Left lung (tissue), 10 donors: ENCODE data around the gene FAM221B. TPM values are rescaled to one million over a fixed set of nuclear protein-coding genes. Genes with fewer than 3 reads are reported as not detected.

Source experiments
- ATAC-seq: fragments of 200-7000 bp; cut with Tn5 transposase; one replicate; pipeline ENCODE4 v1.9.1; 2020; ENCODE audit warnings: moderate library complexity
- DNase-seq, 4 donors: peaks; one replicate each; pipeline ENCODE4 v3.0.0-alpha.2; 2013 to 2020
- H3K27ac ChIP-seq, 2 donors: fragments of 200-600 bp; sonication (generic) in 1 of 2; one replicate each; pipeline versions ENCODE4 v1.5.0 to v1.8.0; 2020 to 2021
- H3K27me3 ChIP-seq, 2 donors: fragments of 200-600 bp; sonication (generic) in 1 of 2; one replicate each; pipeline versions ENCODE4 v1.5.0 to v1.8.0; 2020 to 2021
- H3K36me3 ChIP-seq, 2 donors: fragments of 200-600 bp; sonication (generic) in 1 of 2; one replicate each; pipeline versions ENCODE4 v1.5.0 to v1.8.0; 2020 to 2021
- H3K4me1 ChIP-seq, 2 donors: fragments of 200-600 bp; one replicate each; pipeline ENCODE4 v1.8.0; 2021
- H3K4me3 ChIP-seq, 2 donors: fragments of 200-600 bp; sonication (generic) in 1 of 2; one replicate each; pipeline versions ENCODE4 v1.5.0 to v1.8.0; 2020 to 2021; ENCODE audit warnings: mild to moderate bottlenecking in 1 of 2
- H3K9me3 ChIP-seq, 2 donors: fragments of 200-600 bp; sonication (generic) in 1 of 2; one replicate each; pipeline versions ENCODE4 v1.5.0 to v1.8.0; 2020 to 2021
- CTCF ChIP-seq, 2 donors: fragments of 200-600 bp; sonication (generic) in 1 of 2; IDR thresholded peaks; one replicate each; pipeline versions ENCODE4 v1.5.0 to v1.8.0; 2021; ENCODE audit warnings: antibody characterized with exemption in 2 of 2
- intact Hi-C, 2 donors: fragments of 100-400 bp; cut with DNase I; formaldehyde crosslinking; loops; one replicate each; pipeline versions ENCODE4 v1.11.2 to v1.14.2; 2022
- polyA plus RNA-seq, 6 donors: library from polyadenylated mRNA; unstranded; fragments of 120-200 nt; gene quantifications; one replicate each; pipeline ENCODE4 v1.2.1, GENCODE V29; 2013; ENCODE audit not compliant: insufficient read length in 6 of 6
- total RNA-seq, 2 donors: library from RNA; stranded (reverse); fragmentation: NEBNext Ultra II Directional; extraction: Animal tissue kit (Norgen Biotek cat#: 25700); gene quantifications; one replicate each; pipeline ENCODE4 v1.2.1, GENCODE V29; 2021
- donor health status: DM: no; HTN: yes; CAD: no.
- donor health status: DM: no; HTN: no; CAD: no.

Gene FAM221B
- total and polyA plus RNA-seq, 8 donors, result 0.24 to 0.90 (median 0.39) TPM; not detected in 2

GRCh38 chr9:35822926-35823325 is 5.6 kb downstream of the FAM221B start:
- Histone ChIP-seq H3K36me3 (no peaks in the 10 kb centered on the region), H3K4me1 (peaks cover 0 to 5% of the 10 kb centered on the region in 2 donors), H3K27ac (no peak overlapping the region), H3K9me3 (no peaks in the 10 kb centered on the region), H3K4me3 (no peak overlapping the region), H3K27me3 (no peaks in the 10 kb centered on the region)
- ATAC-seq (no peak), DNase-seq (no peak)
- intact Hi-C loops, result loop anchor here in 1 of 2 donors (5.0 kb wide), 1 partner anchor 36 kb away; no protein-coding TSS in a partner anchor
- TF ChIP-seq CTCF (IDR thresholded peaks at IDR 0.05), result no peak

- Histone ChIP-seq H3K4me1 (no peaks in the 10 kb centered on the region), H3K27ac (no peak overlapping the region), H3K9me3 (no peaks in the 10 kb centered on the region), H3K36me3 (no peaks in the 10 kb centered on the region), H3K4me3 (no peak overlapping the region), H3K27me3 (no peaks in the 10 kb centered on the region)
- DNase-seq (no peak), ATAC-seq (no peak)
- TF ChIP-seq CTCF (IDR thresholded peaks at IDR 0.05), result no peak
- intact Hi-C loops, result loop anchor here in 1 of 2 donors (5.0 kb wide), 1 partner anchor 33 kb away; no protein-coding TSS in a partner anchor
Measured at GRCh38 chr9:35820076-35820475, 8.5 kb downstream of the FAM221B start.

- no peak for TF ChIP-seq CTCF (IDR thresholded peaks at IDR 0.05)
- no peaks in the 10 kb centered on the region for H3K27me3 ChIP-seq
- DNase-seq (no peak), ATAC-seq (no peak)
- no peak overlapping the region for H3K27ac ChIP-seq
- intact Hi-C loops, result no loop called here
- no peak overlapping the region for H3K4me3 ChIP-seq
- no peaks in the 10 kb centered on the region for H3K36me3 ChIP-seq
- peaks cover 8 to 12% of the 10 kb centered on the region in 2 donors for H3K4me1 ChIP-seq
- no peaks in the 10 kb centered on the region for H3K9me3 ChIP-seq
Measured at GRCh38 chr9:35818341-35818740, 10.2 kb downstream of the FAM221B start.

- no peak for DNase-seq
- TF ChIP-seq CTCF (IDR thresholded peaks at IDR 0.05), result no peak
- ATAC-seq, result no peak
- Histone ChIP-seq H3K27me3 (no peaks in the 10 kb centered on the region), H3K4me1 (peaks cover 14 to 21% of the 10 kb centered on the region in 2 donors), H3K36me3 (no peaks in the 10 kb centered on the region), H3K9me3 (no peaks in the 10 kb centered on the region), H3K4me3 (no peak overlapping the region), H3K27ac (no peak overlapping the region)
- intact Hi-C loops, result no loop called here
Measured at GRCh38 chr9:35816708-35817107, 11.8 kb downstream of the FAM221B start.

GRCh38 chr9:35814841-35815543 is 13.5 kb downstream of the FAM221B start, which contains the start of gene HINT2:
TSS of gene HINT2 (minus strand) at chr9:35815042. CDS start at chr9:35814979, 63 bp downstream.
- DNase-seq (peak; percentile 92 to 97 (median 96)), ATAC-seq (peak; percentile 93)
- H3K9me3 ChIP-seq, result no peaks in the 10 kb centered on the region
- TF ChIP-seq CTCF (IDR thresholded peaks at IDR 0.05), result no peak
- H3K4me3 ChIP-seq, result peak within 1 kb of the TSS; percentile 86 to 88
- peak within 1 kb of the TSS; percentile 95 to 97 for H3K27ac ChIP-seq
- H3K36me3 ChIP-seq, result no peaks in the 10 kb centered on the region
- no peaks in the 10 kb centered on the region for H3K27me3 ChIP-seq
- intact Hi-C loops, result no loop called here
- peaks cover 17 to 26% of the 10 kb centered on the region in 2 donors for H3K4me1 ChIP-seq
